Neuronal stem cell (in vitro differentiated cells): ENCODE measurements around the gene METTL9.

Experiments used
- DNase-seq: peaks from one replicate; pipeline ENCODE4 v3.0.0-alpha.2; 2013; ENCODE audit warnings: low spot score
- H2AFZ ChIP-seq: one replicate; pipeline ENCODE4 v1.6.1; 2013; ENCODE audit warnings: mild to moderate bottlenecking, low read length, inconsistent platforms
- H2AK5ac ChIP-seq: 2 replicates; pipeline ENCODE4 v1.6.1; 2013; ENCODE audit warnings: low read depth, mild to moderate bottlenecking, inconsistent platforms, low read length, moderate library complexity, mixed read lengths
- H2BK120ac ChIP-seq: 2 replicates; pipeline ENCODE4 v1.6.1; 2013; ENCODE audit warnings: low read depth, mild to moderate bottlenecking, inconsistent platforms, low read length, moderate library complexity, mixed read lengths
- H2BK12ac ChIP-seq: one replicate; pipeline ENCODE4 v1.6.1; 2013; ENCODE audit warnings: low read length, inconsistent platforms
- H2BK15ac ChIP-seq: 2 replicates; pipeline ENCODE4 v1.6.1; 2013; ENCODE audit warnings: mild to moderate bottlenecking, low read length, inconsistent platforms, mixed read lengths
- H2BK5ac ChIP-seq: one replicate; pipeline ENCODE4 v1.6.1; 2013; ENCODE audit warnings: inconsistent platforms, mild to moderate bottlenecking, low read length, moderate library complexity
- H3K14ac ChIP-seq: one replicate; pipeline ENCODE4 v1.6.1; 2013; ENCODE audit warnings: low read length, inconsistent platforms
- H3K18ac ChIP-seq: 2 replicates; pipeline ENCODE4 v1.6.1; 2013; ENCODE audit warnings: low read length, inconsistent platforms
- H3K23ac ChIP-seq: 2 replicates; pipeline ENCODE4 v1.6.1; 2013; ENCODE audit warnings: low read depth, mild to moderate bottlenecking, mixed read lengths, low read length, inconsistent platforms; ENCODE audit not compliant: poor library complexity
- H3K27ac ChIP-seq: replicated peaks from 3 replicates; pipeline ENCODE4 v1.5.1; 2013; ENCODE audit warnings: low read length, inconsistent platforms
- H3K27me3 ChIP-seq, 3 experiments: 2 replicates each; pipeline ENCODE4 v1.6.1; 2013; ENCODE audit warnings: low read length in 3 of 3, mild to moderate bottlenecking in 2 of 3, inconsistent platforms in 1 of 3, low read depth in 1 of 3, mixed read lengths in 1 of 3, moderate library complexity in 1 of 3; ENCODE audit not compliant: control insufficient read depth in 3 of 3, insufficient read depth in 3 of 3
- H3K36me3 ChIP-seq, 2 donors: replicated peaks in 1 of 2; 2 replicates each; pipeline ENCODE4 v1.6.1; 2013; ENCODE audit warnings: low read length in 2 of 2; ENCODE audit not compliant: control insufficient read depth in 2 of 2, insufficient read depth in 2 of 2
- H3K4ac ChIP-seq: 2 replicates; pipeline ENCODE4 v1.6.1; 2013; ENCODE audit warnings: inconsistent platforms, mild to moderate bottlenecking, low read length, moderate library complexity
- H3K4me1 ChIP-seq, 2 donors: 1 replicate in 1 of 2; 2 replicates in 1 of 2; pipeline ENCODE4 v1.6.1; 2013; ENCODE audit warnings: low read length in 2 of 2, low read depth in 1 of 2; ENCODE audit not compliant: control insufficient read depth in 2 of 2, insufficient read depth in 1 of 2
- H3K4me2 ChIP-seq: one replicate; pipeline ENCODE4 v1.6.1; 2013; ENCODE audit warnings: mild to moderate bottlenecking, low read length, inconsistent platforms; ENCODE audit not compliant: insufficient read depth, poor library complexity, severe bottlenecking
- H3K4me3 ChIP-seq, 2 donors: 2 replicates each; pipeline ENCODE4 v1.5.1; 2013; ENCODE audit warnings: low read length in 2 of 2, mild to moderate bottlenecking in 2 of 2, inconsistent platforms in 1 of 2, moderate library complexity in 1 of 2
- H3K79me1 ChIP-seq: one replicate; pipeline ENCODE4 v1.6.1; 2013; ENCODE audit warnings: low read depth, mild to moderate bottlenecking, inconsistent platforms, low read length, moderate library complexity
- H3K9ac ChIP-seq: one replicate; pipeline ENCODE4 v1.6.1; 2013; ENCODE audit warnings: mild to moderate bottlenecking, low read depth, low read length, inconsistent platforms; ENCODE audit not compliant: poor library complexity
- H3K9me3 ChIP-seq, 2 donors: replicated peaks in 1 of 2; 2 replicates each; pipeline versions ENCODE3 to v1.6.1; 2013; ENCODE audit warnings: low read length in 2 of 2, mild to moderate bottlenecking in 2 of 2, inconsistent platforms in 1 of 2, low read depth in 1 of 2, mixed read lengths in 1 of 2, moderate library complexity in 1 of 2; ENCODE audit not compliant: control insufficient read depth in 2 of 2, insufficient read depth in 1 of 2
- H4K8ac ChIP-seq: one replicate; pipeline ENCODE4 v1.6.1; 2013; ENCODE audit warnings: low read depth, mild to moderate bottlenecking, inconsistent platforms, low read length, moderate library complexity
- H4K91ac ChIP-seq: one replicate; pipeline ENCODE4 v1.6.1; 2013; ENCODE audit warnings: low read length, low read depth, mild to moderate bottlenecking, inconsistent platforms; ENCODE audit not compliant: poor library complexity
- WGBS, 2 donors: extraction: QIAGEN DNeasy Blood & Tissue Kit; methylation state at CpG; one replicate each; pipeline ENCODE4 v1.1.7; 2013; ENCODE audit warnings: missing lambda C conversion rate in 2 of 2, mixed read lengths in 1 of 2; ENCODE audit not compliant: insufficient read length in 2 of 2, insufficient replicate concordance in 1 of 2; ENCODE audit errors: extremely low coverage in 2 of 2; 5-methylcytosine and 5-hydroxymethylcytosine counted together

Gene METTL9

GRCh38 chr16:21703156-21703555 is 103.8 kb downstream of the METTL9 start:
- H3K79me1 ChIP-seq = no peaks in the 10 kb centered on the region
- no peak overlapping the region for H2BK12ac ChIP-seq
- H3K23ac ChIP-seq = no peak overlapping the region
- DNase-seq = no peak
- no peak overlapping the region for H3K27ac ChIP-seq
- H4K91ac ChIP-seq = no peak overlapping the region
- no peak overlapping the region for H3K18ac ChIP-seq
- no peak overlapping the region for H3K9ac ChIP-seq
- no peaks in the 10 kb centered on the region for H3K36me3 ChIP-seq
- H2BK120ac ChIP-seq = no peak overlapping the region
- H2AK5ac ChIP-seq = no peak overlapping the region
- H3K4me1 ChIP-seq = no peaks in the 10 kb centered on the region
- H3K4ac ChIP-seq = no peak overlapping the region
- no peak overlapping the region for H2AFZ ChIP-seq
- no peaks in the 10 kb centered on the region for H3K27me3 ChIP-seq
- H3K9me3 ChIP-seq = no peaks in the 10 kb centered on the region
- no peak overlapping the region for H3K4me3 ChIP-seq
- H2BK15ac ChIP-seq = no peak overlapping the region
- no peak overlapping the region for H2BK5ac ChIP-seq
- H3K14ac ChIP-seq = no peak overlapping the region
- H4K8ac ChIP-seq = no peak overlapping the region
- WGBS, 2 donors = no CpG with 5 or more reads among the region's 2 CpGs
- no peak overlapping the region for H3K4me2 ChIP-seq

GRCh38 chr16:21703589-21704174 is 104.3 kb downstream of the METTL9 start:
- Histone ChIP-seq H3K23ac (no peak overlapping the region), H3K14ac (no peak overlapping the region), H3K36me3 (no peaks in the 10 kb centered on the region), H2AFZ (no peak overlapping the region), H3K9ac (no peak overlapping the region), H2BK12ac (no peak overlapping the region), H2BK120ac (no peak overlapping the region), H3K27ac (no peak overlapping the region), H2BK5ac (no peak overlapping the region), H3K27me3 (no peaks in the 10 kb centered on the region), H4K91ac (no peak overlapping the region), H4K8ac (no peak overlapping the region), H2AK5ac (no peak overlapping the region), H3K18ac (no peak overlapping the region), H2BK15ac (no peak overlapping the region), H3K4me3 (no peak overlapping the region), H3K79me1 (no peaks in the 10 kb centered on the region), H3K4me2 (no peak overlapping the region), H3K4me1 (no peaks in the 10 kb centered on the region), H3K9me3 (no peaks in the 10 kb centered on the region), H3K4ac (no peak overlapping the region)
- whole genome bisulfite sequencing, 2 donors = no CpG with 5 or more reads among the region's 5 CpGs
- DNase-seq = no peak

GRCh38 chr16:21704266-21704665 is 104.9 kb downstream of the METTL9 start:
- Histone ChIP-seq H2AK5ac (no peak overlapping the region), H3K9me3 (no peaks in the 10 kb centered on the region), H3K4ac (no peak overlapping the region), H2BK5ac (no peak overlapping the region), H3K23ac (no peak overlapping the region), H3K36me3 (no peaks in the 10 kb centered on the region), H2AFZ (no peak overlapping the region), H2BK12ac (no peak overlapping the region), H3K27me3 (no peaks in the 10 kb centered on the region), H3K27ac (no peak overlapping the region), H3K79me1 (no peaks in the 10 kb centered on the region), H3K9ac (no peak overlapping the region), H2BK15ac (no peak overlapping the region), H3K18ac (no peak overlapping the region), H3K4me3 (no peak overlapping the region), H4K91ac (no peak overlapping the region), H3K4me2 (no peak overlapping the region), H2BK120ac (no peak overlapping the region), H4K8ac (no peak overlapping the region), H3K14ac (no peak overlapping the region), H3K4me1 (no peaks in the 10 kb centered on the region)
- DNase-seq = no peak
- WGBS, 2 donors = no CpG with 5 or more reads among the region's 5 CpGs

- DNase-seq = no peak
- H3K18ac ChIP-seq = no peak overlapping the region
- H2BK15ac ChIP-seq = no peak overlapping the region
- H4K8ac ChIP-seq = no peak overlapping the region
- H3K14ac ChIP-seq = no peak overlapping the region
- H3K4ac ChIP-seq = no peak overlapping the region
- H3K23ac ChIP-seq = no peak overlapping the region
- H3K9me3 ChIP-seq = no peaks in the 10 kb centered on the region
- H3K36me3 ChIP-seq = no peaks in the 10 kb centered on the region
- H2BK12ac ChIP-seq = no peak overlapping the region
- H4K91ac ChIP-seq = no peak overlapping the region
- H3K79me1 ChIP-seq = no peaks in the 10 kb centered on the region
- no peak overlapping the region for H3K4me2 ChIP-seq
- no peak overlapping the region for H3K27ac ChIP-seq
- no peak overlapping the region for H3K4me3 ChIP-seq
- H2AK5ac ChIP-seq = no peak overlapping the region
- H3K9ac ChIP-seq = no peak overlapping the region
- H3K4me1 ChIP-seq = no peaks in the 10 kb centered on the region
- H3K27me3 ChIP-seq = no peaks in the 10 kb centered on the region
- no peak overlapping the region for H2BK5ac ChIP-seq
- H2AFZ ChIP-seq = no peak overlapping the region
- no CpG with 5 or more reads among the region's 6 CpGs for WGBS, 2 donors
- no peak overlapping the region for H2BK120ac ChIP-seq
Observed at GRCh38 chr16:21704733-21705132, 105.4 kb downstream of the METTL9 start.
